ENCODE data around the gene CFAP46.
"Not testable (repeated sequence)": the region's sequence is repeated elsewhere in the genome, so short reads cannot be mapped to it uniquely, and the experiment has no call there.

The CFAP46 gene

GRCh38 chr10:132925614-132926013, 16.8 kb downstream of the CFAP46 start:
- no peak overlapping the region for H3K4me3 ChIP-seq (ENCODE audit: low read depth, low read length)
- no peaks in the 10 kb centered on the region for H3K27me3 ChIP-seq (ENCODE audit: insufficient read depth, low read depth, severe bottlenecking)
- no peaks in the 10 kb centered on the region for H3K9me3 ChIP-seq (ENCODE audit: severe bottlenecking)
- no peaks in the 10 kb centered on the region for H3K36me3 ChIP-seq
- no peak overlapping the region for H3K27ac ChIP-seq
- no peak for TF ChIP-seq CTCF (IDR thresholded peaks at IDR 0.05; ENCODE audit: low read depth, low read length)
- no peak for DNase-seq

- no peaks in the 10 kb centered on the region for H3K9me3 ChIP-seq (ENCODE audit: severe bottlenecking)
- no peak overlapping the region for H3K4me3 ChIP-seq (ENCODE audit: low read depth, low read length)
- H3K27ac ChIP-seq: no peak overlapping the region
- no peaks in the 10 kb centered on the region for H3K36me3 ChIP-seq
- no peak for DNase-seq
- no peak for TF ChIP-seq CTCF (IDR thresholded peaks at IDR 0.05; ENCODE audit: low read depth, low read length)
- no peaks in the 10 kb centered on the region for H3K27me3 ChIP-seq (ENCODE audit: insufficient read depth, low read depth, severe bottlenecking)
These were observed 17.3 kb downstream of the CFAP46 start for GRCh38 chr10:132925071-132925561.

GRCh38 chr10:132924046-132924952, 18.1 kb downstream of the CFAP46 start:
- Histone ChIP-seq H3K9me3 (ENCODE audit: severe bottlenecking) (no peaks in the 10 kb centered on the region), H3K27me3 (ENCODE audit: insufficient read depth, low read depth, severe bottlenecking) (no peaks in the 10 kb centered on the region)
- no peak for TF ChIP-seq CTCF (IDR thresholded peaks at IDR 0.05; ENCODE audit: low read depth, low read length)

GRCh38 chr10:132923384-132923783, 19.0 kb downstream of the CFAP46 start:
- H3K27me3 ChIP-seq (ENCODE audit: insufficient read depth, low read depth, severe bottlenecking); H3K36me3 ChIP-seq; DNase-seq; H3K4me3 ChIP-seq (ENCODE audit: low read depth, low read length); H3K9me3 ChIP-seq (ENCODE audit: severe bottlenecking); H3K27ac ChIP-seq: not testable (repeated sequence)

More at GRCh38 chr10:132924046-132924952, 18.1 kb downstream of the CFAP46 start:
- DNase-seq: no peak
- Histone ChIP-seq H3K36me3 (no peaks in the 10 kb centered on the region), H3K27ac (no peak overlapping the region), H3K4me3 (ENCODE audit: low read depth, low read length) (no peak overlapping the region)

GRCh38 chr10:132922872-132923271, 19.5 kb downstream of the CFAP46 start:
- TF ChIP-seq CTCF (IDR thresholded peaks at IDR 0.05; ENCODE audit: low read depth, low read length): no peak
- Histone ChIP-seq H3K27me3 (ENCODE audit: insufficient read depth, low read depth, severe bottlenecking) (no peaks in the 10 kb centered on the region), H3K9me3 (ENCODE audit: severe bottlenecking) (no peaks in the 10 kb centered on the region), H3K36me3 (no peaks in the 10 kb centered on the region), H3K27ac (no peak overlapping the region), H3K4me3 (ENCODE audit: low read depth, low read length) (no peak overlapping the region)
- no peak for DNase-seq

GRCh38 chr10:132921818-132922807, 20.3 kb downstream of the CFAP46 start:
- Histone ChIP-seq H3K36me3 (no peaks in the 10 kb centered on the region), H3K9me3 (ENCODE audit: severe bottlenecking) (no peaks in the 10 kb centered on the region), H3K27me3 (ENCODE audit: insufficient read depth, low read depth, severe bottlenecking) (no peaks in the 10 kb centered on the region), H3K4me3 (ENCODE audit: low read depth, low read length) (no peak overlapping the region), H3K27ac (no peak overlapping the region)
- no peak for DNase-seq
- TF ChIP-seq CTCF (IDR thresholded peaks at IDR 0.05; ENCODE audit: low read depth, low read length): no peak
